CD14-positive monocyte (primary cell): ENCODE measurements around the gene MYO1H. TPM values are rescaled to one million over a fixed set of nuclear protein-coding genes. Genes with fewer than 3 reads are reported as not detected.

Experiments
- DNase-seq, 3 donors: peaks; one replicate each; pipeline ENCODE4 v3.0.0-alpha.2; 2011 to 2022
- H2AFZ ChIP-seq: 2 replicates; pipeline ENCODE4 v1.6.0; 2012; ENCODE audit warnings: mild to moderate bottlenecking, low read depth, low read length, inconsistent platforms; ENCODE audit not compliant: insufficient read depth, poor library complexity, severe bottlenecking
- H3K27ac ChIP-seq, 2 donors: 1 replicate in 1 of 2; 2 replicates in 1 of 2; pipeline ENCODE4 v1.5.1; 2012 to 2013; ENCODE audit warnings: low read length in 2 of 2, control low read depth in 1 of 2, inconsistent platforms in 1 of 2, low read depth in 1 of 2, mild to moderate bottlenecking in 1 of 2
- H3K27me3 ChIP-seq, 2 donors: one replicate each; pipeline versions ENCODE4 v1.6.0 to v1.6.1; 2011 to 2013; ENCODE audit warnings: low read length in 2 of 2; ENCODE audit not compliant: control insufficient read depth in 2 of 2, insufficient read depth in 2 of 2
- H3K36me3 ChIP-seq, 2 donors: replicated peaks in 1 of 2; 1 replicate in 1 of 2; 2 replicates in 1 of 2; pipeline versions ENCODE4 v1.5.1 to v1.6.1; 2012 to 2013; ENCODE audit warnings: low read length in 2 of 2, control low read depth in 1 of 2, inconsistent platforms in 1 of 2, mild to moderate bottlenecking in 1 of 2; ENCODE audit not compliant: insufficient read depth in 2 of 2, control insufficient read depth in 1 of 2
- H3K4me1 ChIP-seq, 2 donors: 1 replicate in 1 of 2; 2 replicates in 1 of 2; pipeline versions ENCODE4 v1.5.1 to v1.6.1; 2012 to 2013; ENCODE audit warnings: low read length in 2 of 2, control low read depth in 1 of 2, inconsistent platforms in 1 of 2, mild to moderate bottlenecking in 1 of 2, moderate library complexity in 1 of 2; ENCODE audit not compliant: insufficient read depth in 2 of 2, control insufficient read depth in 1 of 2
- H3K4me2 ChIP-seq: replicated peaks from 2 replicates; pipeline ENCODE3; 2012; ENCODE audit warnings: low read length, moderate library complexity, mild to moderate bottlenecking; ENCODE audit not compliant: poor library complexity, severe bottlenecking; ENCODE audit errors: extremely low read depth
- H3K4me3 ChIP-seq, 3 experiments: fragments of 200-600 bp in 1 of 3; sonication (generic) in 1 of 3; replicated peaks in 1 of 3; 1 replicate in 2 of 3; 2 replicates in 1 of 3; pipeline ENCODE4 v1.5.1; 2011 to 2013; ENCODE audit warnings: low read length in 3 of 3, mild to moderate bottlenecking in 3 of 3, control low read depth in 2 of 3, low read depth in 2 of 3, inconsistent platforms in 1 of 3, moderate library complexity in 1 of 3
- H3K79me2 ChIP-seq: 2 replicates; pipeline ENCODE4 v1.6.0; 2012; ENCODE audit warnings: mild to moderate bottlenecking, control low read depth, inconsistent platforms, low read length, moderate library complexity; ENCODE audit not compliant: insufficient read depth
- H3K9ac ChIP-seq: 2 replicates; pipeline ENCODE4 v1.6.0; 2017; ENCODE audit warnings: low read length, mild to moderate bottlenecking; ENCODE audit not compliant: insufficient read depth, poor library complexity, severe bottlenecking
- H3K9me3 ChIP-seq, 2 donors: replicated peaks in 1 of 2; 1 replicate in 1 of 2; 2 replicates in 1 of 2; pipeline versions ENCODE4 v1.5.1 to v1.6.1; 2012 to 2013; ENCODE audit warnings: low read length in 2 of 2, control low read depth in 1 of 2; ENCODE audit not compliant: control insufficient read depth in 1 of 2, insufficient read depth in 1 of 2
- H4K20me1 ChIP-seq: 2 replicates; pipeline ENCODE4 v1.6.0; 2012; ENCODE audit warnings: mild to moderate bottlenecking, low read length, control low read depth, moderate library complexity; ENCODE audit not compliant: insufficient read depth
- H3K27ac Mint-ChIP-seq, 7 donors: one replicate each; pipeline ENCODE4 v1.8.0; 2020; ENCODE audit warnings: mild to moderate bottlenecking in 7 of 7, mixed read lengths in 7 of 7, moderate library complexity in 6 of 7, inconsistent platforms in 2 of 7
- H3K27me3 Mint-ChIP-seq, 3 donors: one replicate each; pipeline ENCODE4 v1.8.0; 2021 to 2022; ENCODE audit warnings: low read depth in 3 of 3, mild to moderate bottlenecking in 3 of 3, mixed read lengths in 3 of 3, moderate library complexity in 3 of 3, inconsistent platforms in 1 of 3
- H3K36me3 Mint-ChIP-seq, 2 donors: one replicate each; pipeline ENCODE4 v1.8.0; 2020; ENCODE audit warnings: mixed read lengths in 2 of 2, inconsistent platforms in 1 of 2, mild to moderate bottlenecking in 1 of 2
- H3K4me1 Mint-ChIP-seq: one replicate; pipeline ENCODE4 v1.8.0; 2020; ENCODE audit warnings: mild to moderate bottlenecking, mixed read lengths
- H3K4me3 Mint-ChIP-seq, 2 donors: one replicate each; pipeline ENCODE4 v1.8.0; 2020; ENCODE audit warnings: mild to moderate bottlenecking in 2 of 2, mixed read lengths in 2 of 2, moderate library complexity in 1 of 2
- H3K9me3 Mint-ChIP-seq, 7 donors: one replicate each; pipeline ENCODE4 v1.8.0; 2020 to 2022; ENCODE audit warnings: mixed read lengths in 7 of 7, mild to moderate bottlenecking in 6 of 7, moderate library complexity in 6 of 7, inconsistent platforms in 2 of 7
- CTCF ChIP-seq: fragments of 200-600 bp; IDR thresholded peaks from one replicate; pipeline ENCODE4 v1.8.0; 2022; ENCODE audit warnings: antibody characterized with exemption, mild to moderate bottlenecking
- WGBS: methylation state at CpG from one replicate; pipeline ENCODE4 v1.1.5; 2013; ENCODE audit warnings: missing lambda C conversion rate; ENCODE audit not compliant: insufficient coverage; 5-methylcytosine and 5-hydroxymethylcytosine counted together
- intact Hi-C, 2 donors: fragments of 100-400 bp; cut with micrococcal nuclease; formaldehyde crosslinking; loops; one replicate each; pipeline versions ENCODE4 v1.15.0 to v1.15.1; 2023
- polyA plus RNA-seq, 3 donors: library from polyadenylated mRNA; depleted of rRNA in 1 of 3; unstranded in 2 of 3; stranded (reverse) in 1 of 3; fragments of 300-500 nt in 2 of 3; fragments of >200 nt in 1 of 3; fragmentation: Illumina TruSeq in 2 of 3; gene quantifications; 1 replicate in 2 of 3; 2 replicates in 1 of 3; pipeline ENCODE4 v1.2.3, GENCODE V29; 2012 to 2021

MYO1H gene
- polyA plus RNA-seq, 3 donors, result not detected

GRCh38 chr12:109308534-109309380 is 38.9 kb upstream of the MYO1H start, which contains the start of gene FOXN4:
FOXN4 (minus strand) TSS chr12:109309284; CDS start chr12:109308321, 963 bp downstream.
- no peaks in the 10 kb centered on the region for H4K20me1 ChIP-seq
- peaks cover 0 to 7% of the 10 kb centered on the region in 2 donors for H3K4me1 ChIP-seq
- no peak within 1 kb of the TSS for H3K27ac ChIP-seq
- intact Hi-C loops, result no loop called here
- H3K4me2 ChIP-seq, result peak within 1 kb of the TSS; percentile 62
- no peak within 1 kb of the TSS for H2AFZ ChIP-seq
- Mint-ChIP-seq H3K9me3 (peaks cover 0 to 9% (median 3%) of the 10 kb centered on the region in 7 donors), H3K36me3 (peaks cover 0 to 5% of the 10 kb centered on the region in 2 donors), H3K4me3 (peak within 1 kb of the TSS; percentile 73 to 95), H3K27me3 (peaks cover 72 to 86% (median 81%) of the 10 kb centered on the region in 3 donors), H3K4me1 (peaks cover 14% of the 10 kb centered on the region), H3K27ac (no peak within 1 kb of the TSS)
- no peak for TF ChIP-seq CTCF
- WGBS, result under 1% methylated on average over 23 of the region's 43 CpGs
- peaks cover 46 to 69% of the 10 kb centered on the region in 2 donors for H3K27me3 ChIP-seq
- no peaks in the 10 kb centered on the region for H3K79me2 ChIP-seq
- H3K9ac ChIP-seq, result no peak within 1 kb of the TSS
- peak within 1 kb of the TSS in 1 of 3 experiments; percentile 35 for H3K4me3 ChIP-seq
- H3K36me3 ChIP-seq, result no peaks in the 10 kb centered on the region
- H3K9me3 ChIP-seq, result peaks cover 0 to 8% of the 10 kb centered on the region in 2 donors
- no peak for DNase-seq

- Mint-ChIP-seq H3K27ac (no peak overlapping the region), H3K4me1 (peaks cover 14% of the 10 kb centered on the region)
- H3K36me3 ChIP-seq, result no peaks in the 10 kb centered on the region
These were observed 38.1 kb upstream of the MYO1H start for GRCh38 chr12:109309381-109310246.

More at GRCh38 chr12:109309381-109310246, 38.1 kb upstream of the MYO1H start:
- DNase-seq, result no peak
- Histone ChIP-seq H3K79me2 (no peaks in the 10 kb centered on the region), H3K4me1 (peaks cover 0 to 7% of the 10 kb centered on the region in 2 donors), H3K9ac (no peak overlapping the region), H3K9me3 (peaks cover 0 to 8% of the 10 kb centered on the region in 2 donors), H3K4me3 (peak overlapping the region in 1 of 3 experiments; percentile 35), H4K20me1 (no peaks in the 10 kb centered on the region), H3K27me3 (peaks cover 46 to 70% of the 10 kb centered on the region in 2 donors), H3K4me2 (peak overlapping the region; percentile 62), H2AFZ (no peak overlapping the region), H3K27ac (no peak overlapping the region)
- Mint-ChIP-seq H3K27me3 (peaks cover 69 to 88% (median 80%) of the 10 kb centered on the region in 3 donors), H3K4me3 (peak overlapping the region; percentile 73 to 95), H3K9me3 (peaks cover 0 to 9% (median 3%) of the 10 kb centered on the region in 7 donors), H3K36me3 (peaks cover 0 to 5% of the 10 kb centered on the region in 2 donors)
- WGBS, result under 1% methylated on average over 85 of the region's 99 CpGs
- intact Hi-C loops, result no loop called here
- no peak for TF ChIP-seq CTCF
